Common myeloid progenitor, CD34-positive (primary cell): ENCODE measurements around the gene ACSL5.
"Not testable (repeated sequence)": the region's sequence is repeated elsewhere in the genome, so short reads cannot be mapped to it uniquely, and the experiment has no call there.

Source experiments
- CTCF ChIA-PET: fragments of 350-600 bp; sonication (Branson Sonifier 250); formaldehyde crosslinking; loops from one replicate; lab custom pipeline; 2021; ENCODE audit warnings: antibody characterized with exemption; lab: Charles Lee
- POLR2A ChIA-PET: fragments of 350-600 bp; sonication (Branson Sonifier 250); formaldehyde crosslinking; loops from one replicate; lab custom pipeline; 2021; ENCODE audit warnings: antibody characterized with exemption; lab: Charles Lee
- DNase-seq, 3 donors: peaks; one replicate each; pipeline versions ENCODE4 v3.0.0 to v3.0.0-alpha.2; 2013
- H3K27ac ChIP-seq, 2 experiments: 1 replicate in 1 of 2; 2 replicates in 1 of 2; pipeline ENCODE4 v1.7.0; 2013; ENCODE audit warnings: inconsistent platforms in 2 of 2, low read length in 2 of 2, mild to moderate bottlenecking in 2 of 2, low read depth in 1 of 2, moderate library complexity in 1 of 2; ENCODE audit not compliant: severe bottlenecking in 2 of 2, insufficient read depth in 1 of 2, poor library complexity in 1 of 2
- H3K27me3 ChIP-seq, 5 experiments: replicated peaks in 2 of 5; 1 replicate in 3 of 5; 2 replicates in 2 of 5; pipeline versions ENCODE4 v1.6.1 to v1.7.0; 2013; ENCODE audit warnings: low read length in 4 of 5, mild to moderate bottlenecking in 2 of 5, moderate library complexity in 2 of 5, inconsistent platforms in 1 of 5; ENCODE audit not compliant: insufficient read depth in 5 of 5, control insufficient read depth in 4 of 5
- H3K36me3 ChIP-seq, 4 experiments: 1 replicate in 2 of 4; 2 replicates in 2 of 4; pipeline versions ENCODE4 v1.6.1 to v1.7.0; 2013; ENCODE audit warnings: low read length in 3 of 4, control low read depth in 1 of 4, mild to moderate bottlenecking in 1 of 4; ENCODE audit not compliant: control insufficient read depth in 4 of 4, insufficient read depth in 4 of 4
- H3K4me1 ChIP-seq, 4 experiments: 1 replicate in 3 of 4; 2 replicates in 1 of 4; pipeline versions ENCODE4 v1.6.1 to v1.7.1; 2013; ENCODE audit warnings: low read length in 3 of 4, mild to moderate bottlenecking in 3 of 4, control low read depth in 1 of 4, inconsistent platforms in 1 of 4, moderate library complexity in 1 of 4; ENCODE audit not compliant: control insufficient read depth in 4 of 4, insufficient read depth in 4 of 4; ENCODE audit errors: control extremely low read depth in 1 of 4
- H3K4me3 ChIP-seq, 7 experiments: 1 replicate in 4 of 7; 2 replicates in 3 of 7; pipeline versions ENCODE4 v1.5.1 to v1.7.0; 2013; ENCODE audit warnings: mild to moderate bottlenecking in 7 of 7, low read length in 6 of 7, moderate library complexity in 6 of 7, inconsistent platforms in 2 of 7, low read depth in 2 of 7, control low read depth in 1 of 7; ENCODE audit not compliant: insufficient read depth in 4 of 7, control insufficient read depth in 1 of 7; ENCODE audit errors: extremely low read depth in 1 of 7
- H3K9me3 ChIP-seq, 5 experiments: 1 replicate in 4 of 5; 2 replicates in 1 of 5; pipeline versions ENCODE4 v1.6.1 to v1.7.1; 2013; ENCODE audit warnings: low read length in 4 of 5, mild to moderate bottlenecking in 2 of 5, inconsistent platforms in 1 of 5, low read depth in 1 of 5, moderate library complexity in 1 of 5; ENCODE audit not compliant: control insufficient read depth in 4 of 5, insufficient read depth in 2 of 5; ENCODE audit errors: control extremely low read depth in 1 of 5
- WGBS: methylation state at CpG from one replicate; pipeline ENCODE4 v1.1.5; 2013; ENCODE audit not compliant: insufficient coverage; 5-methylcytosine and 5-hydroxymethylcytosine counted together

ACSL5 gene

DNA sequence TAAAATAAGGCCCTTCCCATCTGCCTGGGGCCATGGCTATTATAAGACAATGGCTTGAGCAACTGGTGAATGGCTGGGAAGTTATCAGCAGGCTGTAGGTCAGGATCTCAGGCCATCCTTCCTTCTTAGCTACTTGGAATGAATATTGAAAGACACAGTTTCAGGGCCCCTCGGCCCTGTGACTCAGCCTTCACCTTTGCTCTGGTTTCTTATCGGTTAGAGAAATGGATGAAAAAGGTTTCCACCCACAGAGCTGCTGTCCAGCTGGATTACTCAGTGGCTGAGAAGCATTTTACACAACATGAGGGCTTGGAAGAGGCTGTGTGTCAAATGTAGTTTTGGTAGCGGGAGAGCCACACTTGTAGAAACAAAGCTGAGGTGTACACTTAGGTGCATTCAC is 9.4 kb downstream of the ACSL5 start:
- no peaks in the 10 kb centered on the region for H3K27me3 ChIP-seq
- peaks cover 0 to 15% (median 10%) of the 10 kb centered on the region in 4 experiments for H3K36me3 ChIP-seq
- ChIA-PET CTCF (interaction anchor here (1.3 kb wide), 1 partner anchor 51 kb away, joined by 4 read pairs; no protein-coding TSS in a partner anchor), POLR2A (interaction anchor here (0.5 kb wide), 1 partner anchor 13 kb away, joined by 3 read pairs; no protein-coding TSS in a partner anchor)
- DNase-seq = no peak
- 94% methylated on average over 3 of the region's 3 CpGs for WGBS
- H3K9me3 ChIP-seq = no peaks in the 10 kb centered on the region
- H3K4me1 ChIP-seq = no peaks in the 10 kb centered on the region
- H3K27ac ChIP-seq = no peak overlapping the region
- H3K4me3 ChIP-seq = no peak overlapping the region

DNA sequence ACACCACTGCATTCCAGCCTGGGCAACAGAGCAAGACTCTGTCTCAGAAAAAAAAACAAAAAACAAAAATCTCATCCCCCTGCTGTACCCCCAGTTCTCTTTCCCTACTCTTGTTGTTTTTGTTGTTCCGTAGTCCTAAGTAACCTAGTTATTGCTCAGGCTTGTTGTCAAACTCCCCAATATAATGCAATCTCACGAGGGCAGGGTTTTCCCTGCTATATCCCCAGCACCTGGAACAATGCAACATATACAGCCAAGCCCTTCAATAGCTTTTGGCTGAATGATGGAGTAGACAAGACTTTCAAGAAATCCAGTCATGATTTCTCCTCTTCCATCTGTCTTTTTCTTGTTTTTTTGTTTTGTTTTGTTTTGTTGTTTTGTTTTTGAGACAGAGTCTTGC is 10.2 kb downstream of the ACSL5 start:
- Histone ChIP-seq H3K27ac (no peak overlapping the region), H3K36me3 (peaks cover 0 to 15% (median 9%) of the 10 kb centered on the region in 4 experiments), H3K9me3 (no peaks in the 10 kb centered on the region), H3K4me1 (peaks cover 0 to 2% (median 0%) of the 10 kb centered on the region in 4 experiments), H3K4me3 (no peak overlapping the region), H3K27me3 (no peaks in the 10 kb centered on the region)
- POLR2A ChIA-PET = no interaction called here
- DNase-seq = no peak
- CTCF ChIA-PET = interaction anchor here (1.0 to 2.4 kb wide), 4 partner anchors 8 to 51 kb away, joined by 3 to 7 read pairs (median 4); no protein-coding TSS in a partner anchor
- WGBS = 100% methylated on average over 1 of the region's 2 CpGs

- CTCF ChIA-PET = interaction anchor here (1.4 to 2.4 kb wide), 3 partner anchors 9 to 74 kb away, joined by 3 to 7 read pairs (median 4); no protein-coding TSS in a partner anchor
- no peak for DNase-seq
- no peaks in the 10 kb centered on the region for H3K27me3 ChIP-seq
- no peak overlapping the region for H3K27ac ChIP-seq
- peaks cover 0 to 9% (median 5%) of the 10 kb centered on the region in 4 experiments for H3K36me3 ChIP-seq
- 92% methylated on average over 4 of the region's 4 CpGs for WGBS
- POLR2A ChIA-PET = no interaction called here
- H3K4me1 ChIP-seq = peaks cover 0 to 13% (median 6%) of the 10 kb centered on the region in 4 experiments
- H3K9me3 ChIP-seq = no peaks in the 10 kb centered on the region
- H3K4me3 ChIP-seq = no peak overlapping the region
Measured at GRCh38 chr10:112385201-112385600, 11.3 kb downstream of the ACSL5 start.

DNA sequence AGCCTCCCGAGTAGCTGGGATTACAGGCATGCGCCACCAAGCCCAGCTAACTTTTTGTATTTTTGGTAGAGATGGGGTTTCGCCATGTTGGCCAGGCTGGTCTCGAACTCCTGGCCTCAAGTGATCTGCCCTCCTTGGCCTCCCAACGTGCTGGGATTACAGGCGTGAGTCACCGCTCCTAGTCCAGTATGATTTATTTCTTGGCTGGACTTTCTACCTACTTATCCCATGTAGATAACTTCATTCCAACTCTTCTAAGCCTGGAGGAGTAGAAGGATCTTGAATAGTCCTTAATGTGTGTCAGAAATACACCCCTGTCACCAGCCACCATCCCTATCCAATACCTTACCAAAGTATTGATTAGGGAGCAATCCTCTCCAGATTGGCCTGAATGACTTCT is 14.1 kb downstream of the ACSL5 start:
- peaks cover 0 to 15% (median 7%) of the 10 kb centered on the region in 4 experiments for H3K4me1 ChIP-seq
- H3K36me3 ChIP-seq, DNase-seq, H3K27me3 ChIP-seq, H3K27ac ChIP-seq, H3K4me3 ChIP-seq, POLR2A ChIA-PET, H3K9me3 ChIP-seq: not testable (repeated sequence)
- 96% methylated on average over 3 of the region's 7 CpGs for WGBS
- CTCF ChIA-PET = interaction anchor here (1.9 kb wide), 1 partner anchor 13 kb away, joined by 5 read pairs; no protein-coding TSS in a partner anchor

GRCh38 chr10:112388548-112388947 is 14.6 kb downstream of the ACSL5 start:
- no peak for DNase-seq
- no peaks in the 10 kb centered on the region for H3K9me3 ChIP-seq
- H3K36me3 ChIP-seq = no peaks in the 10 kb centered on the region
- WGBS = no CpG with 5 or more reads among the region's 2 CpGs
- ChIA-PET POLR2A (no interaction called here), CTCF (no interaction called here)
- peaks cover 0 to 15% (median 7%) of the 10 kb centered on the region in 4 experiments for H3K4me1 ChIP-seq
- H3K27ac ChIP-seq = no peak overlapping the region
- no peaks in the 10 kb centered on the region for H3K27me3 ChIP-seq
- H3K4me3 ChIP-seq = no peak overlapping the region

DNA sequence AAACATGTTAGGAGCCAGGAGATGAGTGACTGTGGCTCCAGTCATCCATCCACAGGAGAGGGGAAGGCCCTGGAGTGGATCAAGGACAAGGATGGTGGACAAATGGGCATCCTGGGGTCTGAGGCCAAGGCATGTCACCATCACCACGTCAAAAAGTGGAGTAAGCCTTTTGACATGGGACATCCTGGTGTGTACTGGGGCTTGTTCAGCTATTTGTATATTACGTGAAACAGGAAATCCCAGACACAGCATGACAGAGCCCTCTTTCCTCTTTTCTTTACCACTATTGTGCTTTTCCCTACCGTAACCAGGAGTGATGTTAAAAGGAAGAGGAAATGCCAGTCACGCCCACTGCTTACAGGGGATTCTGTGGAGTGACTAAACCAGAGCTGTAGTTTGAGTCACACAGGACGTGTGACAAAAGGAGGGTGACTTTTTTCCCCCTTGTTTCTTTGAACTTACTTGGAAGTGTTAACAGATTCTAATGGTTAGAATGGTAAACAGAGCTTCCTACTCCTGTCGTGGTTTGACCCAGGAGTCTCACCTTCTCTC is 15.4 kb downstream of the ACSL5 start:
- ChIA-PET CTCF (interaction anchor here (0.8 to 1.1 kb wide), 2 partner anchors 10 to 16 kb away, joined by 3 read pairs; no protein-coding TSS in a partner anchor), POLR2A (no interaction called here)
- WGBS = no CpG with 5 or more reads among the region's 6 CpGs
- H3K27me3 ChIP-seq = no peaks in the 10 kb centered on the region
- no peak overlapping the region for H3K27ac ChIP-seq
- peaks cover 0 to under 1% (median 0%) of the 10 kb centered on the region in 4 experiments for H3K36me3 ChIP-seq
- no peak overlapping the region for H3K4me3 ChIP-seq
- peak in 2 of 3 donors; percentile 10 to 75 for DNase-seq
- no peaks in the 10 kb centered on the region for H3K9me3 ChIP-seq
- H3K4me1 ChIP-seq = peaks cover 0 to 15% (median 7%) of the 10 kb centered on the region in 4 experiments

- H3K4me1 ChIP-seq = peaks cover 0 to 15% (median 7%) of the 10 kb centered on the region in 4 experiments
- no peaks in the 10 kb centered on the region for H3K27me3 ChIP-seq
- H3K36me3 ChIP-seq = peaks cover 2 to 5% (median 3%) of the 10 kb centered on the region in 4 experiments
- ChIA-PET CTCF (interaction anchor here (1.1 kb wide), 1 partner anchor 10 kb away, joined by 3 read pairs; no protein-coding TSS in a partner anchor), POLR2A (interaction anchor here (0.5 kb wide), 1 partner anchor 64 kb away, joined by 3 read pairs; no protein-coding TSS in a partner anchor)
- no peak for DNase-seq
- H3K27ac ChIP-seq = no peak overlapping the region
- no CpG with 5 or more reads among the region's 3 CpGs for WGBS
- H3K4me3 ChIP-seq = no peak overlapping the region
- no peaks in the 10 kb centered on the region for H3K9me3 ChIP-seq
Measured at GRCh38 chr10:112390125-112390703, 16.3 kb downstream of the ACSL5 start.
